Esophagus muscularis mucosa (tissue), 4 donors: ENCODE measurements around the gene TDRD7. TPM values are rescaled to one million over a fixed set of nuclear protein-coding genes. Genes with fewer than 3 reads are reported as not detected.

ENCODE experiments used
- DNase-seq: peaks from one replicate; pipeline ENCODE4 v3.0.0-alpha.2; 2017; ENCODE audit errors: extremely low spot score
- H3K27ac ChIP-seq, 4 donors: fragments of 200-600 bp; sonication (generic); replicated peaks in 1 of 4; 1 replicate in 3 of 4; 2 replicates in 1 of 4; pipeline ENCODE4 v1.5.1; 2016 to 2019; ENCODE audit warnings: mild to moderate bottlenecking in 1 of 4
- H3K27me3 ChIP-seq, 4 donors: fragments of 200-600 bp; sonication (generic); one replicate each; pipeline versions ENCODE4 v1.5.1 to v1.6.0; 2016 to 2019
- H3K36me3 ChIP-seq, 4 donors: fragments of 200-600 bp; sonication (generic); one replicate each; pipeline ENCODE4 v1.5.1; 2016 to 2019
- H3K4me1 ChIP-seq, 4 donors: fragments of 200-600 bp; sonication (generic); one replicate each; pipeline ENCODE4 v1.5.1; 2016 to 2019
- H3K4me3 ChIP-seq, 4 donors: fragments of 200-600 bp; sonication (generic); 1 replicate in 2 of 4; 2 replicates in 2 of 4; pipeline ENCODE4 v1.5.1; 2016 to 2019; ENCODE audit warnings: mild to moderate bottlenecking in 4 of 4, moderate library complexity in 1 of 4
- H3K9me3 ChIP-seq, 4 donors: fragments of 200-600 bp; sonication (generic); 1 replicate in 3 of 4; 2 replicates in 1 of 4; pipeline ENCODE4 v1.5.1; 2016 to 2019
- EP300 ChIP-seq: sonication (generic); formaldehyde crosslinking; IDR thresholded peaks from one replicate; pipeline ENCODE4 v1.6.1; 2017; ENCODE audit warnings: antibody characterized with exemption
- POLR2A ChIP-seq: fragments of 450-650 bp; IDR thresholded peaks from one replicate; pipeline ENCODE4 v1.6.1; 2017; ENCODE audit warnings: antibody characterized with exemption, moderate library complexity, mild to moderate bottlenecking, low read depth
- POLR2AphosphoS5 ChIP-seq, 2 donors: sonication (generic); formaldehyde crosslinking; IDR thresholded peaks; one replicate each; pipeline ENCODE4 v1.6.1; 2017; ENCODE audit warnings: antibody characterized with exemption in 2 of 2
- WGBS: methylation state at CpG from one replicate; pipeline ENCODE4 v1.1.5; 2018; 5-methylcytosine and 5-hydroxymethylcytosine counted together
- intact Hi-C: fragments of 100-400 bp; cut with DNase I; formaldehyde crosslinking; loops from one replicate; pipeline ENCODE4 v1.15.1; 2023
- total RNA-seq, 4 donors: library from RNA; depleted of rRNA; stranded (reverse); fragments of >200 nt; gene quantifications; one replicate each; pipeline versions ENCODE4 v1.1.0 to v1.2.1, GENCODE V29; 2016
- TF ChIP-seq, protein P1 (sequence below), 3 experiments: fragments of 200-600 bp in 2 of 3; fragments of 450-650 bp in 1 of 3; sonication (generic) in 2 of 3; IDR thresholded peaks; one replicate each; pipeline ENCODE4 v1.5.1; 2017 to 2019; ENCODE audit warnings: antibody characterized with exemption in 3 of 3, mild to moderate bottlenecking in 2 of 3, moderate library complexity in 1 of 3

The TDRD7 gene
- total RNA-seq, 4 donors from 2014 or later = 15.4 to 22.9 (median 16.4) TPM

- Histone ChIP-seq H3K4me1 (peaks cover 59 to 88% (median 71%) of the 10 kb centered on the region in 4 donors), H3K27me3 (no peaks in the 10 kb centered on the region), H3K27ac (no peak overlapping the region), H3K36me3 (peaks cover 0 to 7% (median 0%) of the 10 kb centered on the region in 4 donors), H3K9me3 (no peaks in the 10 kb centered on the region), H3K4me3 (no peak overlapping the region)
- WGBS = 92% methylated on average over 6 of the region's 8 CpGs
- TF ChIP-seq, protein P1, sequence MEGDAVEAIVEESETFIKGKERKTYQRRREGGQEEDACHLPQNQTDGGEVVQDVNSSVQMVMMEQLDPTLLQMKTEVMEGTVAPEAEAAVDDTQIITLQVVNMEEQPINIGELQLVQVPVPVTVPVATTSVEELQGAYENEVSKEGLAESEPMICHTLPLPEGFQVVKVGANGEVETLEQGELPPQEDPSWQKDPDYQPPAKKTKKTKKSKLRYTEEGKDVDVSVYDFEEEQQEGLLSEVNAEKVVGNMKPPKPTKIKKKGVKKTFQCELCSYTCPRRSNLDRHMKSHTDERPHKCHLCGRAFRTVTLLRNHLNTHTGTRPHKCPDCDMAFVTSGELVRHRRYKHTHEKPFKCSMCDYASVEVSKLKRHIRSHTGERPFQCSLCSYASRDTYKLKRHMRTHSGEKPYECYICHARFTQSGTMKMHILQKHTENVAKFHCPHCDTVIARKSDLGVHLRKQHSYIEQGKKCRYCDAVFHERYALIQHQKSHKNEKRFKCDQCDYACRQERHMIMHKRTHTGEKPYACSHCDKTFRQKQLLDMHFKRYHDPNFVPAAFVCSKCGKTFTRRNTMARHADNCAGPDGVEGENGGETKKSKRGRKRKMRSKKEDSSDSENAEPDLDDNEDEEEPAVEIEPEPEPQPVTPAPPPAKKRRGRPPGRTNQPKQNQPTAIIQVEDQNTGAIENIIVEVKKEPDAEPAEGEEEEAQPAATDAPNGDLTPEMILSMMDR (IDR thresholded peaks at IDR 0.05) = no peak
- TF ChIP-seq POLR2A = no peak
- TF ChIP-seq POLR2AphosphoS5 (IDR thresholded peaks at IDR 0.05) = no peak
- no peak for TF ChIP-seq EP300
- no peak for DNase-seq
- intact Hi-C loops = no loop called here
Measured at GRCh38 chr9:97512966-97513560, 101.2 kb downstream of the TDRD7 start.

DNA sequence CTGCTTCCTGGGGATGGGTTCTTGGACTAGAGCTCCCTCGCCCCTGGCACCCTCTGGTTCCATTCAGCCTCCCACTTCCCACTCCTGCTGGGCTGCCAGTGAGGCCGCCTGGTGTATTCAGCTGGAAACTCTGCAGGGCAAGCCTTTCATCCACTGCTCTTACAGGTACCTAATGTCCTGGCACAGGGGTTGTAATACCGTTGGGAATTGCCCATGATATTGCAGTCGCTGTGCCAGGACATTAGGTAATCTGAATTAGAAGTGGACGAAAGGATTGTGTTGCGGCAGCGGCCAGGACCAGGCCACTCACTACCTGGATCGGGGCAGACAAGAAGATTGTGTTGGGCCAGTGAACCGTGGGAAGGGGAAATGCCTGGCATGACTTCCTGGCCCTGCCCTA lies 102.6 kb downstream of the TDRD7 start:
- H3K9me3 ChIP-seq = no peaks in the 10 kb centered on the region
- peak overlapping the region; percentile 5 to 91 (median 59) for H3K27ac ChIP-seq
- 86% methylated on average over 9 of the region's 9 CpGs for WGBS
- no peak overlapping the region for H3K4me3 ChIP-seq
- intact Hi-C loops = no loop called here
- no peaks in the 10 kb centered on the region for H3K27me3 ChIP-seq
- TF ChIP-seq POLR2A (no peak), EP300 (no peak), POLR2AphosphoS5 (IDR thresholded peaks at IDR 0.05) (no peak)
- TF ChIP-seq, protein P1 (IDR thresholded peaks at IDR 0.05) = no peak
- peaks cover 0 to 7% (median 0%) of the 10 kb centered on the region in 4 donors for H3K36me3 ChIP-seq
- peaks cover 63 to 88% (median 74%) of the 10 kb centered on the region in 4 donors for H3K4me1 ChIP-seq
- no peak for DNase-seq

GRCh38 chr9:97515662-97516061 lies 103.8 kb downstream of the TDRD7 start:
- DNase-seq = no peak
- TF ChIP-seq POLR2A = no peak
- TF ChIP-seq, protein P1 (IDR thresholded peaks at IDR 0.05) = no peak
- TF ChIP-seq EP300 = no peak
- TF ChIP-seq POLR2AphosphoS5 (IDR thresholded peaks at IDR 0.05) = no peak
- 85% methylated on average over 6 of the region's 6 CpGs for WGBS
- no peaks in the 10 kb centered on the region for H3K9me3 ChIP-seq
- no peaks in the 10 kb centered on the region for H3K27me3 ChIP-seq
- peaks cover 71 to 88% (median 75%) of the 10 kb centered on the region in 4 donors for H3K4me1 ChIP-seq
- peaks cover 0 to 7% (median 0%) of the 10 kb centered on the region in 4 donors for H3K36me3 ChIP-seq
- peak overlapping the region; percentile 81 to 91 (median 86) for H3K27ac ChIP-seq
- H3K4me3 ChIP-seq = no peak overlapping the region
- intact Hi-C loops = no loop called here

GRCh38 chr9:97516111-97516510 lies 104.2 kb downstream of the TDRD7 start:
- H3K27ac ChIP-seq = peak overlapping the region; percentile 81 to 91 (median 86)
- DNase-seq = no peak
- TF ChIP-seq POLR2AphosphoS5 (IDR thresholded peaks at IDR 0.05) = no peak

GRCh38 chr9:97517331-97518089 lies 105.6 kb downstream of the TDRD7 start:
- no peak for TF ChIP-seq EP300
- no peak for TF ChIP-seq POLR2A
- TF ChIP-seq POLR2AphosphoS5 (IDR thresholded peaks at IDR 0.05) = no peak
- TF ChIP-seq, protein P1 (IDR thresholded peaks at IDR 0.05) = no peak
- DNase-seq = no peak
- WGBS = 78% methylated on average over 12 of the region's 14 CpGs
- Histone ChIP-seq H3K9me3 (no peaks in the 10 kb centered on the region), H3K4me3 (no peak overlapping the region), H3K4me1 (peaks cover 80 to 90% (median 83%) of the 10 kb centered on the region in 4 donors), H3K27ac (peak overlapping the region; percentile 81 to 91 (median 86)), H3K27me3 (no peaks in the 10 kb centered on the region), H3K36me3 (no peaks in the 10 kb centered on the region)
- intact Hi-C loops = no loop called here

More at GRCh38 chr9:97516111-97516510, 104.2 kb downstream of the TDRD7 start:
- Histone ChIP-seq H3K9me3 (no peaks in the 10 kb centered on the region), H3K36me3 (peaks cover 0 to 7% (median 0%) of the 10 kb centered on the region in 4 donors), H3K4me1 (peaks cover 72 to 88% (median 76%) of the 10 kb centered on the region in 4 donors), H3K27me3 (no peaks in the 10 kb centered on the region), H3K4me3 (no peak overlapping the region)
- WGBS = 93% methylated on average over 7 of the region's 8 CpGs
- intact Hi-C loops = no loop called here
